Measurements from ENCODE around the gene PPP1R3E.
"Not testable (repeated sequence)": the region's sequence is repeated elsewhere in the genome, so short reads cannot be mapped to it uniquely, and the experiment has no call there.

The PPP1R3E gene

GRCh38 chr14:23302290-23303225 lies at the start of gene PPP1R3E:
TSS of gene PPP1R3E (minus strand) at chr14:23302859. CDS start at chr14:23302576, 283 bp downstream.
- DNase-seq (ENCODE audit: low spot score), result peak; percentile 84

GRCh38 chr14:23351681-23352505 lies 49.2 kb upstream of the PPP1R3E start:
- no peak for DNase-seq (ENCODE audit: low spot score)

GRCh38 chr14:23349156-23349845 lies 46.6 kb upstream of the PPP1R3E start:
- no peak for DNase-seq (ENCODE audit: low spot score)

- DNase-seq (ENCODE audit: low spot score), result no peak
These were observed 45.6 kb upstream of the PPP1R3E start for GRCh38 chr14:23348297-23348655.

GRCh38 chr14:23347406-23348296 lies 45.0 kb upstream of the PPP1R3E start:
- DNase-seq (ENCODE audit: low spot score), result no peak

GRCh38 chr14:23346693-23347405 lies 44.2 kb upstream of the PPP1R3E start:
- no peak for DNase-seq (ENCODE audit: low spot score)

- no peak for DNase-seq (ENCODE audit: low spot score)
These were observed 43.5 kb upstream of the PPP1R3E start for GRCh38 chr14:23345987-23346692.

GRCh38 chr14:23344481-23344880 lies 41.8 kb upstream of the PPP1R3E start:
- no peak for DNase-seq (ENCODE audit: low spot score)

GRCh38 chr14:23339506-23340268 lies 37.0 kb upstream of the PPP1R3E start:
- no peak for DNase-seq (ENCODE audit: low spot score)

- no peak for DNase-seq (ENCODE audit: low spot score)
These were observed 33.0 kb upstream of the PPP1R3E start for GRCh38 chr14:23335623-23336022.

GRCh38 chr14:23327947-23328744 lies 25.5 kb upstream of the PPP1R3E start:
- peak; percentile 79 for DNase-seq (ENCODE audit: low spot score)

- DNase-seq (ENCODE audit: low spot score), result no peak
These were observed 24.1 kb upstream of the PPP1R3E start for GRCh38 chr14:23326491-23327332.

- DNase-seq (ENCODE audit: low spot score), result not testable (repeated sequence)
These were observed 23.1 kb upstream of the PPP1R3E start for GRCh38 chr14:23325746-23326145.

GRCh38 chr14:23324993-23325392 lies 22.3 kb upstream of the PPP1R3E start:
- DNase-seq (ENCODE audit: low spot score), result no peak

GRCh38 chr14:23324455-23324846 lies 21.8 kb upstream of the PPP1R3E start:
- DNase-seq (ENCODE audit: low spot score), result no peak

GRCh38 chr14:23323838-23324454 lies 21.3 kb upstream of the PPP1R3E start:
- DNase-seq (ENCODE audit: low spot score), result no peak
